ENCODE data around the gene NHERF1. TPM values are rescaled to one million over a fixed set of nuclear protein-coding genes. Genes with fewer than 3 reads are reported as not detected.

The NHERF1 gene
- total and polyA plus RNA-seq, 9 of the 15 experiments (the other 6 are each of a cell fraction or from before 2014, with no cell fraction given), result 11.4 to 79.9 (median 36.9) TPM

GRCh38 chr17:74803388-74803930, 55.0 kb downstream of the NHERF1 start:
- FAIRE-seq, result no peak
- DNase-seq (ENCODE audit: extremely low read depth in 1 of 4, low spot score in 3 of 4), result no peak
- peaks cover 3% of the 10 kb centered on the region; the same call in 2 of the 3 replicates for H3K36me3 ChIP-seq (ENCODE audit: control insufficient read depth, insufficient read depth, low read length)
- no peaks in the 10 kb centered on the region for H3K9me1 ChIP-seq (ENCODE audit: control insufficient read depth, insufficient read depth, low read length)
- peaks cover 6% of the 10 kb centered on the region for H4K20me1 ChIP-seq (replicated peaks; ENCODE audit: control insufficient read depth, insufficient read depth, low read length)
- BruUV-seq (replicated peaks), result no TSS peak
- no peak overlapping the region for H3K4me2 ChIP-seq (ENCODE audit: insufficient read depth, low read length)
- no peak overlapping the region for H3K9ac ChIP-seq (ENCODE audit: insufficient read depth in 1 of 2, low read depth in 2 of 2, low read length in 2 of 2)
- intact Hi-C loops (cut with micrococcal nuclease) (no loop called here), in situ Hi-C loops (cut with MboI) (no loop called here)
- no peak for ATAC-seq
- no peaks in the 10 kb centered on the region for H3K9me3 ChIP-seq (replicated peaks; ENCODE audit: control insufficient read depth, insufficient read depth, low read depth, low read length)
- CTCF ChIA-PET (ENCODE audit: low intra/inter-chr PET ratio), result no interaction called here
- POLR2A ChIA-PET, result interaction anchor here (0.5 kb wide), 1 partner anchor 975 kb away, joined by 3 read pairs; no protein-coding TSS in a partner anchor
- H3K4me3 ChIP-seq, result no peak overlapping the region
- H2AFZ ChIP-seq (ENCODE audit: low read depth, low read length), result no peak overlapping the region
- WGBS (ENCODE audit: insufficient coverage, low coverage, missing lambda C conversion rate), result 81% methylated on average over 12 of the region's 12 CpGs
- no peaks in the 10 kb centered on the region for H3K4me1 ChIP-seq (replicated peaks in 1 of 2; ENCODE audit: control insufficient read depth in 2 of 2, insufficient read depth in 2 of 2, low read length in 2 of 2)
- H3K27ac ChIP-seq (ENCODE audit: extremely low read depth, low read depth, low read length), result no peak overlapping the region
- H3K79me2 ChIP-seq (ENCODE audit: control insufficient read depth, insufficient read depth, low read length), result no peaks in the 10 kb centered on the region
- H3K27me3 ChIP-seq (ENCODE audit: control insufficient read depth in 2 of 2, insufficient read depth in 2 of 2, low read length in 2 of 2), result no peaks in the 10 kb centered on the region
- TF ChIP-seq ZNF175 (CRISPR knock-in tag; IDR thresholded peaks at IDR 0.05; ENCODE audit: low read depth) (no peak), CHD7 (IDR thresholded peaks at IDR 0.05; ENCODE audit: low read depth, low read length) (no peak), PYGO2 (tag; IDR thresholded peaks at IDR 0.05) (no peak), HOXB6 (CRISPR knock-in tag; IDR thresholded peaks at IDR 0.05; ENCODE audit: borderline replicate concordance) (no peak), MEIS2 (IDR thresholded peaks at IDR 0.05; ENCODE audit: partially characterized antibody) (no peak), LCOR (CRISPR knock-in tag; IDR thresholded peaks at IDR 0.05) (no peak)
- TF ChIP-seq, protein P1, sequence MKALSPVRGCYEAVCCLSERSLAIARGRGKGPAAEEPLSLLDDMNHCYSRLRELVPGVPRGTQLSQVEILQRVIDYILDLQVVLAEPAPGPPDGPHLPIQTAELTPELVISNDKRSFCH (CRISPR knock-in tag; IDR thresholded peaks at IDR 0.05), result no peak
- TF ChIP-seq, protein P1 (tag; IDR thresholded peaks at IDR 0.05), result no peak
- TF ChIP-seq, protein P2, sequence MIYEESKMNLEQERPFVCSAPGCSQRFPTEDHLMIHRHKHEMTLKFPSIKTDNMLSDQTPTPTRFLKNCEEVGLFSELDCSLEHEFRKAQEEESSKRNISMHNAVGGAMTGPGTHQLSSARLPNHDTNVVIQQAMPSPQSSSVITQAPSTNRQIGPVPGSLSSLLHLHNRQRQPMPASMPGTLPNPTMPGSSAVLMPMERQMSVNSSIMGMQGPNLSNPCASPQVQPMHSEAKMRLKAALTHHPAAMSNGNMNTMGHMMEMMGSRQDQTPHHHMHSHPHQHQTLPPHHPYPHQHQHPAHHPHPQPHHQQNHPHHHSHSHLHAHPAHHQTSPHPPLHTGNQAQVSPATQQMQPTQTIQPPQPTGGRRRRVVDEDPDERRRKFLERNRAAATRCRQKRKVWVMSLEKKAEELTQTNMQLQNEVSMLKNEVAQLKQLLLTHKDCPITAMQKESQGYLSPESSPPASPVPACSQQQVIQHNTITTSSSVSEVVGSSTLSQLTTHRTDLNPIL (CRISPR knock-in tag; IDR thresholded peaks at IDR 0.05), result no peak
